Immature natural killer cell (primary cell): Measurements from ENCODE around the gene FOSL2. TPM values are rescaled to one million over a fixed set of nuclear protein-coding genes. Genes with fewer than 3 reads are reported as not detected.
A peak's percentile ranks its signal among the peaks of the same experiment; 100 is the strongest.
"Not testable (repeated sequence)": the region's sequence is repeated elsewhere in the genome, so short reads cannot be mapped to it uniquely, and the experiment has no call there.

Experiments
- DNase-seq, 3 donors: peaks; one replicate each; pipeline ENCODE4 v3.0.0; 2022; ENCODE audit warnings: mixed read lengths in 1 of 3
- H3K27ac Mint-ChIP-seq, 6 donors: one replicate each; pipeline ENCODE4 v1.8.0; 2020; ENCODE audit warnings: mixed read lengths in 6 of 6, mild to moderate bottlenecking in 5 of 6, inconsistent platforms in 4 of 6, moderate library complexity in 3 of 6
- H3K27me3 Mint-ChIP-seq, 3 donors: one replicate each; pipeline ENCODE4 v1.8.0; 2020 to 2021; ENCODE audit warnings: low read depth in 3 of 3, mild to moderate bottlenecking in 3 of 3, mixed read lengths in 3 of 3, moderate library complexity in 3 of 3, inconsistent platforms in 1 of 3
- H3K36me3 Mint-ChIP-seq, 3 donors: one replicate each; pipeline ENCODE4 v1.8.0; 2020; ENCODE audit warnings: mixed read lengths in 3 of 3, inconsistent platforms in 2 of 3, mild to moderate bottlenecking in 2 of 3
- H3K4me1 Mint-ChIP-seq, 2 donors: one replicate each; pipeline ENCODE4 v1.8.0; 2020; ENCODE audit warnings: inconsistent platforms in 2 of 2, mild to moderate bottlenecking in 2 of 2, mixed read lengths in 2 of 2, moderate library complexity in 1 of 2
- H3K4me3 Mint-ChIP-seq, 5 donors: one replicate each; pipeline ENCODE4 v1.8.0; 2020; ENCODE audit warnings: mild to moderate bottlenecking in 5 of 5, mixed read lengths in 5 of 5, inconsistent platforms in 3 of 5, moderate library complexity in 3 of 5
- H3K9me3 Mint-ChIP-seq, 6 donors: one replicate each; pipeline ENCODE4 v1.8.0; 2020; ENCODE audit warnings: mild to moderate bottlenecking in 6 of 6, mixed read lengths in 6 of 6, inconsistent platforms in 4 of 6, moderate library complexity in 3 of 6
- polyA plus RNA-seq, 3 donors: library from polyadenylated mRNA; unstranded; fragments of 300-500 nt; fragmentation: Illumina TruSeq; gene quantifications; one replicate each; pipeline ENCODE4 v1.2.3, GENCODE V29; 2021

Gene FOSL2
- polyA plus RNA-seq, 3 donors from 2014 or later = 27.2 to 54.3 (median 28.7) TPM

DNA sequence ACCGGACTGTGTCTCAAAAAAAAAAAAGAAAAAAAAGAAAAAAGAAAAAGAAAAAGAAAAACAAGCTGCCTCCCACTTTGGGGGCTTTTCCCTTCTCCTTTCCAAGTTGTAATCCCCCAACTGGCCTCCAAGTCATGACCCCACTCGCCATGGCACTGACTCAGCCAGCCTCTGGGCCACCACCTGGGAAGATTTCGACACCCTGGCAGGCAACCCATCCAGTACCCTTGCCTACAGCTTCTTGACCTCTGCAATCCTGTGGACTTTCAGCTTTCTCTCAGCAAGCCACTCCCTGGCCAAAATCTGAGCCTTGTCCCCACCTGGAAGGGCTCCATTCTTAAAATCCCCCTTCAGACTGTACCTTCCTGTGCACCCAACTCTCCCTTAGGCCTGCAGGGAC lies 22.3 kb upstream of the FOSL2 start:
- no peak overlapping the region for H3K4me3 Mint-ChIP-seq
- H3K27ac Mint-ChIP-seq = peak overlapping the region in 4 of 6 donors; percentile 20 to 56 (median 46)

DNA sequence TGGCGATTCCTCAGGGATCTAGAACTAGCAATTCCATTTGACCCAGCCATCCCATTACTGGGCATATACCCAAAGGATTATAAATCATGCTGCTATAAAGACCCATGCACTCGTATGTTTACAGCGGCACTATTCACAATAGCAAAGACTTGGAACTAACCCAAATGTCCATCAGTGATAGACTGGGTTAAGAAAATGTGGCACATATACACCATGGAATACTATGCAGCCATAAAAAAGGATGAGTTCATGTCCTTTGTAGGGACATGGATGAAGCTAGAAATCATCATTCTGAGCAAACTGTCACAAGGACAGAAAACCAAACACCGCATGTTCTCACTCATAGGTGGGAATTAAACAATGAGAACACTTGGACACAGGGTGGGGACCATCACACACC lies 20.9 kb upstream of the FOSL2 start:
- not testable (repeated sequence) for DNase-seq, H3K27ac Mint-ChIP-seq, H3K27me3 Mint-ChIP-seq, H3K4me3 Mint-ChIP-seq, H3K9me3 Mint-ChIP-seq, H3K36me3 Mint-ChIP-seq
- H3K4me1 Mint-ChIP-seq = peaks cover 33 to 46% of the 10 kb centered on the region in 2 donors

More for the DNA sequence above, 22.3 kb upstream of the FOSL2 start:
- Mint-ChIP-seq H3K36me3 (no peaks in the 10 kb centered on the region), H3K4me1 (peaks cover 46 to 59% of the 10 kb centered on the region in 2 donors), H3K9me3 (no peaks in the 10 kb centered on the region), H3K27me3 (peaks cover 0 to 8% (median 6%) of the 10 kb centered on the region in 3 donors)
- DNase-seq = no peak

DNA sequence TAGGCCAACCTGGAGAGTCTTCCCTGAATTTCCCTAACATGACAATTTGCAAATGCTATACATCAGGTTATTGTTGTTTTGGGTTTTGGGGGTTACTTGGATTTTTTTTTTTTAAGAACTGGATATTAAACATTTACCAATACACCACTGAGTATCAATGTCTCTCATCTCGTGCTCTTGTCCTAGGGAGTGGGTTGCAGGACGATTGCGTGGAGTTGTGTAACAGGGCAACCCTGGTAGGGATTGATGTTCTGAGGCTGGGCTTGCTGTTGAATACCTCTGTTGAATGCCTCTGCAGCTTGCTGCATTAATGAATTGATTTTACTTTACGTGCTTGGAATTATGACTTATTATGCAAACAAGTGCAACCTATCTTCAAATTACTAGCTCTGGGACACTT lies 18.8 kb upstream of the FOSL2 start:
- Mint-ChIP-seq H3K27me3 (no peaks in the 10 kb centered on the region), H3K4me1 (peaks cover 34 to 46% of the 10 kb centered on the region in 2 donors), H3K27ac (peak overlapping the region in 1 of 6 donors; percentile 41), H3K9me3 (no peaks in the 10 kb centered on the region), H3K36me3 (no peaks in the 10 kb centered on the region), H3K4me3 (no peak overlapping the region)
- no peak for DNase-seq

DNA sequence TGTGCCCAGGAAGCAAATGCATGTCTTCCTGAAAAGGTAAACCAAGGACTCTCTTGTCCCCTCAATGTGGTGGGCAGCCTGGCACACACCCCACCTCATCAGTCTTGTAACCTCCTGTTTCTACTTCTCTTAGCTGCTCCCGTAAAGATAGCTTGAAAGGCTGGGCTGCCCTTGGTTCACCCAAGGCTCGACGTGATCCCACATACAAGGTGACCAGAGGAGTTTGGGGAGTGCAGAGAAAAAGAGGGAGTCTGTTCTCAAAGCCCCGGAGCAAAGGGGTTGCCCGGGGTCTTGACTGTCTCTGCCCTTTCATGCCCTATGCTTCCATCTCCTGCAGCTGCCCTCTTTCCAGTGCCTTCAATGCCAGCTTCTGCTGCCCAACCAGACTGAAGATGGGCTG lies 18.3 kb upstream of the FOSL2 start:
- Mint-ChIP-seq H3K4me1 (peaks cover 36 to 50% of the 10 kb centered on the region in 2 donors), H3K4me3 (no peak overlapping the region), H3K36me3 (no peaks in the 10 kb centered on the region), H3K9me3 (no peaks in the 10 kb centered on the region), H3K27ac (peak overlapping the region in 1 of 6 donors; percentile 41), H3K27me3 (peaks cover 0 to 2% (median 0%) of the 10 kb centered on the region in 3 donors)
- DNase-seq = no peak

DNA sequence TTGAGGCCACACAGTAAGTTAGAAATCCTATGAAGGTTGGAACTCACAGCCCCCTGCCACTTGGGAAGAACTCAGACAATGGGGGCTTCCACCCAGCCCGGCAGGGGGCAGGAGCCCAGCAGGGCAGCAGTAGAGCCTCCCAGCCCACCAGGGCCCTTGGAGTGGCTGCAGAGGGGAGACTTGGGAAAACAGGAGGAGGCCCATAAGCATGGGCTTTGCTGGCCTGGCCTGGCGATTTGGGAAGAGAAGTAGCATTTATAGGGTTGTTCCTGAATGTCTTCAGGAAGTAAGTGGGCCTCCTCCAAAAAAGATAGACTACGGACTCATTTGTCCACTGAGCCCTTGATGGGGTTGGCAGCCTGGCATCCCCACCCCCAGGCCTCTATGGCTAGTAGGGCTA lies 17.4 kb upstream of the FOSL2 start:
- no peak for DNase-seq
- peaks cover 0 to 2% (median 0%) of the 10 kb centered on the region in 3 donors for H3K27me3 Mint-ChIP-seq
- H3K9me3 Mint-ChIP-seq = no peaks in the 10 kb centered on the region
- H3K4me1 Mint-ChIP-seq = peaks cover 44 to 59% of the 10 kb centered on the region in 2 donors
- no peaks in the 10 kb centered on the region for H3K36me3 Mint-ChIP-seq
- peak overlapping the region in 1 of 6 donors; percentile 53 for H3K27ac Mint-ChIP-seq
- no peak overlapping the region for H3K4me3 Mint-ChIP-seq

DNA sequence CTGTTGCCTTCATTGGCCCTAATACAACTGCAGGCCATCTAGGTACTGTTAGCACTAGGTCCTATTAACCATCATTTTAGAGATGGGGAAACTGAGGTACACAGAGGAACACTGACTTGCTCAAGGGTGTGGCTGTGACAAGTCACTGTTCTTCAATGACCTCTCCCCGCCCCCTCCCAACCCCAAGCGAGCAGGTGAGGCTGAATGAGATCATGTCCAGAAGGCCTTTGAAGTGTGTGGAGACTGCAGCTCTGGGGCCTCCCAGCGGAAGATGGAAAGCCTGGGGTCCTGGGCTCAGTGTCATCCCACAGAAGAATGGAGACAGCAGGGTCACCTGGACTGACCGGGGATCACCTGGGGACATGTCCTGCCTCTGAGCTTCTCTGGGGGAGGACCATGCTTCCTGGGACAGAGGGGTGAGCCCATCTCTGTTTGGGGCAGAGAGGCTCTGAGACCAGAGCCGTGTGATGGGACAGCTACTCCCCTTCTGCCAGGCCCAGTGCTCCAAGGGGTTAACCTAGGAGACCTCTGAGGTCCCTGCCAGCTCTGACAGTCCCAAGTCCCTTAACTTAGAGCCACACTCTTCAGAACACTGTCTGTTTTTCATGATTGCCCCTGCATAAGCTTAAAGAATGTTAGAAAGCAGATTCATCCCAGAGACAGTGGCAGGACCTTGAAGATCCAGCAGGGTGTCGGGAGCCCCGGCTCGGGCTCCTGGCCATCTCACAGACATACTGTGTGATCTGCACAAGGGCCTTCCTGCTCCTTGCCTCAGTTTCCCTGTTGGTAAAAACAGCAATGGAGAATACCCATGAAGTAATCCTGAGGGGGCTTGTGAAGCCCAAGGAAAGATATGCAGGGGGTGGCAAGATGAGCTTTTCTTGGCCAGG lies 16.7 kb upstream of the FOSL2 start:
- H3K27me3 Mint-ChIP-seq = peaks cover 0 to 2% (median 0%) of the 10 kb centered on the region in 3 donors
- H3K4me1 Mint-ChIP-seq = peaks cover 47 to 61% of the 10 kb centered on the region in 2 donors
- peak overlapping the region in 1 of 5 donors; percentile 6 for H3K4me3 Mint-ChIP-seq
- no peaks in the 10 kb centered on the region for H3K36me3 Mint-ChIP-seq
- no peaks in the 10 kb centered on the region for H3K9me3 Mint-ChIP-seq
- no peak for DNase-seq
- H3K27ac Mint-ChIP-seq = peak overlapping the region in 4 of 6 donors; percentile 24 to 45 (median 36)

DNA sequence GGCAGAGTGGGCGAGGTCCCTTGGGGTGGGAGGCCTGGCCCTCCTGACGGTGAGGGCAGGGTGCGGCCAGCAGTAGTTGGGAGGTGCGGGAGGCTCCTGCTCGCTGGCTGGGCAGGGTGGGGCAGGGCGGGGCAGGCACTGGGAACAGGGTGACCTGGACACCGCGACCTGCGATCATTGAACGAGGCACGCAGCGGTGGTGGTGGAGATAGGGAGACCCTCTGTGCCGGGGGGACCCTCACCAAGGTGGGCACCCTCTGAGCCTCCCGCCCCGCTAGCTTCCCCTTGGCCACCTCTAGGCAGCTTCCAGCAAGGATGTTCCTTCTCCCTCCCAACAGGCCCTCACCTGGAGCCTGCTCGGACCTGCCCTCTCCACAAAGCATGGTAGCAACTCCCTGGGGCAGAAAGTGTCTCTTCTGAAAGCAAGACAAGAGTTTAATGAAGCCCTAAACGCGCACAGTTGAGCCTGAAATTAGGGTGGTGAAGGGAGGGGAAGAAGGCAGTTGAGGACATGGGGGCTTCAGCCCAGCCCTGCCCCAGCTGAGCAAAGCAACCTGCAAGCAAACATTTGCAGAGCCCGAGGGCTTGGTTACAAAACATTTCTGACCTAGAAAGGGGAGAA lies 15.4 kb upstream of the FOSL2 start:
- no peak for DNase-seq
- Mint-ChIP-seq H3K4me1 (peaks cover 54 to 69% of the 10 kb centered on the region in 2 donors), H3K4me3 (no peak overlapping the region), H3K9me3 (no peaks in the 10 kb centered on the region), H3K36me3 (no peaks in the 10 kb centered on the region), H3K27me3 (peaks cover 0 to 2% (median 0%) of the 10 kb centered on the region in 3 donors), H3K27ac (peak overlapping the region in 5 of 6 donors; percentile 76 to 98 (median 97))

DNA sequence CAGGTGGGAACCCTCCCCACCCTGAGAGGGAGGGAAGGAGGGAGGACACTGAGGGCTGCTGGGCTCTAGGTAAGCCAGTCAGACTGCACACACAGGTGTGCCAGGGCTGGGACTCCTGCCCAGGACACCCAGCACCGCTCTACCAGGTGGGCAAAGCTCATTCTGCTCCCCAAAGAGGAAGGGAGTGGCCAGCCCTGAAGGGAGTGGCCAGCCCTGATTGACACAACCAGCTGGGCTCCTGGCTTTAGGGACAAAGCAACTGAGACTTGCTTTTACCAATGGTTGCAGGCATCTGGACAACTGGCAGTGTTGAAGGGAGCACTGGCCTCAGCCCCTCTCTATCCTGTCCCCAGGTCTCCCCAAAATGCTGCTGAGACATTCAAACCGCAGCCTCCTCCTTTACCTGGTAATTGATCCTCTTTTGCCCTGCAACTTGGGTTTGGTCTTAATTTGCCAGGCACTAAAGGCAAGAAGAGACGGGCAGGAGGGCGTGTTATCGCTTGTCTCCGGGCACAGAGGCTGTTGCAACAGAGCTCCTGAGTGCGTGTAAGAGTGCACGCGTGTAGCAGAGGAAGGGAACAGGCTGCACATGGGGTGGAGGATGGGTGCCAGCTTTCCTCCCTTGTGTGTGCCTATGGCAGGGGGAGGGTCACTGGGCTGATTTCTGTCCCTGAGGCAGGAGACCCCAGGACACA lies 14.5 kb upstream of the FOSL2 start:
- Mint-ChIP-seq H3K36me3 (no peaks in the 10 kb centered on the region), H3K27me3 (peaks cover 0 to 2% (median 0%) of the 10 kb centered on the region in 3 donors), H3K4me3 (peak overlapping the region; percentile 58 to 86 (median 81)), H3K27ac (peak overlapping the region; percentile 92 to 98 (median 98)), H3K9me3 (no peaks in the 10 kb centered on the region), H3K4me1 (peaks cover 51 to 69% of the 10 kb centered on the region in 2 donors)
- DNase-seq = peak in 1 of 3 donors; percentile 35

DNA sequence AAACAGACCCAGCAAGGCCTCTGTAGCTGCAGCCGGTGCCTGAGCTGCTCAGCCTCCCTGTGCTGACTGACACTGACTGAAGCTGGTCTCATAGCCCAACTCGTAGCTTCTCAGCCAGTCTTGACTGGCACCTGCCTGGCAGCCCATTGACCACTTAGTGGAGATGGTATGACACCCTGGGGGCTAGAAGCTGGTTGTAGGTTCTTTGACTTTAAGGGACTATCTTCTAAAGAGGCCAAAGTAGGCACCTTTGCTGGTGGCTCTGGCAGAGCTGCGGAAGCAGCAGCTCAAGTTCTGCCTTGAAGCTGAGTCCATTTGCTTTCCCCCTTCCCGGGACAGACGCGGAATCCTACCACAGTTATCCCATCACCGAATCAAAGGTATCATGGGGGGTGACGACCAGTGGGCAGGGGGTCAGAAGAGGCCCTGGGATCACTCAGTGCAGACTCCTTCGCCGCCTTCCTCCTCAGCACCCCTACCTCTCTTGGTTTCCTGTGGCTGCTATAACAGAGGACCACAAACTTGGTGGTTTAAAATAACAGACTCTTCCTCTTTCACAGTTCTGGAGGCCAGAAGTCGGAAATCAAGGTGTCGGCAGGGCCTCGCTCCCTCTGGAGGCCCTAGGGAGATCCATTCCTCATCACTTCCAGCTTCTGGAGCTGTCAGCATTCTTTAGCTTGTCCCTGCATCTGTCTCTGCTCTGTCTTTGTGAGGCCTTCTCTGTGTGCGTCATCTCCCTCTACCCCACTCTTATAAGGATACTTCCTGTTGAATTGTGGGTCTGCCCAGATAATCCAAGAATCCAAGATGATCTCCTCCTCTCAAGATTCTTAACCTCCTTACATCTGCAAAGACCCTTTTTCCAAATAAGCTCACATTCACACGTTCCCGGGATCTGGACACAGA lies 13.7 kb upstream of the FOSL2 start:
- Mint-ChIP-seq H3K4me3 (peak overlapping the region; percentile 68 to 86 (median 81)), H3K4me1 (peaks cover 55 to 63% of the 10 kb centered on the region in 2 donors), H3K27ac (peak overlapping the region; percentile 92 to 98 (median 98)), H3K36me3 (no peaks in the 10 kb centered on the region), H3K27me3 (peaks cover 0 to 2% (median 0%) of the 10 kb centered on the region in 3 donors), H3K9me3 (no peaks in the 10 kb centered on the region)
- DNase-seq = peak; percentile 62 to 71 (median 67)

DNA sequence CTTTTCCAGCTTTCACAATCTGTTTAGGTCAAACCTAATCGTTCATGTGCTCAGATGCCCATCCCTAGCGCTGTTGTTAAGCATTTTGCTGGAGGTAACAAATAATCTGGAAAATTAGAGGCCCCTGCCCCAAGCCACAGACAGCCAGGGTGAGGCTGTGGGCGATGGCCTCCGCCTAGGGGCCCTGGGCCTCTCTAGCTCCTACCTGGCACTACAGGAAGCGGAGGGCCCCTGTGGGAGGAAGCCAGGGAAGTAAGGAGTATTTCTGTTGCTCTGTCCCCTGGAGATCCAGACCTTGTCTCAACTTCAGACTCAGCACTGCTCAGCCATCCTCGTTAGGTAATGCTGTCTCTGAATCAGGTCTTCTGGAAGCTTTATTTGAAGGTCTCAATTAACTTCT lies 12.4 kb upstream of the FOSL2 start:
- peak overlapping the region; percentile 92 to 98 (median 98) for H3K27ac Mint-ChIP-seq
- peak overlapping the region in 3 of 5 donors; percentile 76 to 82 (median 81) for H3K4me3 Mint-ChIP-seq
- peaks cover 0 to 4% (median 2%) of the 10 kb centered on the region in 3 donors for H3K27me3 Mint-ChIP-seq
- peaks cover 55 to 63% of the 10 kb centered on the region in 2 donors for H3K4me1 Mint-ChIP-seq
- no peaks in the 10 kb centered on the region for H3K9me3 Mint-ChIP-seq
- no peak for DNase-seq
- H3K36me3 Mint-ChIP-seq = no peaks in the 10 kb centered on the region

DNA sequence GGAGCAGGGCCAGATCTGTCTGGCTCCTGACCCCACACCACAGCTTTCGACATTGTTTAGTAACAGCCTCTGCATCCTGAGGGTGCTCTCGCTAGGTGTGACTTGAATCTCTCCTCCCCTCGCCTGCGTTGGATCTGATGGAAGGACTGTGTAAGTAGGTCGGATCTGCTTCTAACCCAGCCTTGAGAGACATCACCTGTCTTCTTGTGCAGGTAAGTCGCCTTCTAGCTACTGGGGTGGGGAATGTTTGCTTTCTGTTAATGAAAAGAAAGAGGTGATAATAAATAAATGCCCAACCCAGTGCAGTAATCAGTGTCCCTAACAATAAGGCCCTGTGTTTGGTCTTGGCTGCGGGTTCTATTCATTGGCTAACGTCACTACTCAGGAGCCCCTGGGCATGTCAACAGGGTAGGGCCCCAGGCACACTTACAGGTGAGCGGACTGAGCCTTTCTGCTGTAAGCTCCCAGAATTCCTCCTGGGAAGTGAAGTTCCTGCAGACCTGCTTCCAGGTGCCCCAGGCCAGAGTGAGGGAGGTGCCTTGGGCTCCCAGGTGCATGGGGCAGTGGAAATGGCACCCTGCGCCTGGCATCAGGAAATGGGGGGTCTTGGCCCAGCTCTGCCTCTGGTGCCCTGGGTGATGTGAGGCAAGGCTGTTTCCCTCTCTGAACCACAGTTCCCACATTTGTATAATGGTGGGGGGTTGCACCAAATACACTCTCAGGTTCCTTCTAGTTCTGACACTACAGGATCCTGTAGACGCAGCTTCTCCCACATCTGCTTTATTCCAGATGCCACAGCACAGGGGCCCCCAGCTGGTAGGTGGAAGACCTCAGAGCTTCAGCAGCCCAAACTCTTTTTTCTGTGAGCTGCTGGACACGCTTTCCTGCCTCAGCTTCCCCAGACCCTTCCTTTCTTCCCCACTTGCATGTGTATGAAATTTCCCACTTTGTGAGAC lies 11.2 kb upstream of the FOSL2 start:
- H3K36me3 Mint-ChIP-seq = no peaks in the 10 kb centered on the region
- H3K27ac Mint-ChIP-seq = peak overlapping the region in 5 of 6 donors; percentile 7 to 98 (median 34)
- H3K27me3 Mint-ChIP-seq = peaks cover 0 to 4% (median 2%) of the 10 kb centered on the region in 3 donors
- H3K4me3 Mint-ChIP-seq = no peak overlapping the region
- no peak for DNase-seq
- peaks cover 55 to 63% of the 10 kb centered on the region in 2 donors for H3K4me1 Mint-ChIP-seq
- no peaks in the 10 kb centered on the region for H3K9me3 Mint-ChIP-seq

DNA sequence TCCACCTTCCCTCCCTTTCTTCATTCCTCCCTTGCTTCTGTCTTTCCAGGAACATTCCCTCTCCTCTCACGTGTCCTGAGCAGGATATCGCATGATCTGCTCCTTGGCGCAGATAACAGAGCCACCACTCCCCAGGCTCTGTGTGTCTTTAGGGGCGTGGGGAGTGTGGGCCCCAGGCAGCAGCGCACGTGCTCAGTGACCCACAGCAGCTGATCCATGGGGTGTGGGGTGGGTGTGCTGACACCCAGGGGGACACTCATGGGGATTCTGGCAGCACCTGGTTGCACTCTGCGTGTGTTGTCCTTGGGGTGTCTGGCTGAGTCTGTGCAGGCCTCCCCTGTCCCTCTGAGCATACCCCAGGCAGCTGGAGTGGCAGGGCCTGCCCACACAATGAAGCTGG lies 9.9 kb upstream of the FOSL2 start:
- no peak for DNase-seq
- peak overlapping the region in 4 of 6 donors; percentile 34 to 57 (median 48) for H3K27ac Mint-ChIP-seq
- peaks cover 49 to 57% of the 10 kb centered on the region in 2 donors for H3K4me1 Mint-ChIP-seq
- H3K27me3 Mint-ChIP-seq = peaks cover 0 to 4% (median 2%) of the 10 kb centered on the region in 3 donors
- no peaks in the 10 kb centered on the region for H3K9me3 Mint-ChIP-seq
- H3K36me3 Mint-ChIP-seq = no peaks in the 10 kb centered on the region
- no peak overlapping the region for H3K4me3 Mint-ChIP-seq
